NT2/D1 (cell line): ENCODE results near the gene LRRK1.

ENCODE experiments used
- YY1 ChIP-seq: IDR thresholded peaks from 2 replicates; pipeline ENCODE4 v1.6.1; 2011; ENCODE audit not compliant: insufficient read length, insufficient read depth
- ZNF274 ChIP-seq: IDR thresholded peaks from 2 replicates; pipeline ENCODE4 v1.6.1; 2011; ENCODE audit warnings: mild to moderate bottlenecking, low read depth, low read length

- no peak for TF ChIP-seq YY1
- TF ChIP-seq ZNF274, result no peak
These were observed 168.1 kb downstream of the LRRK1 start for GRCh38 chr15:101087172-101087769.
